Subcutaneous abdominal adipose tissue (tissue), 5 donors: Measurements from ENCODE around the gene IQSEC3.
A peak's percentile ranks its signal among the peaks of the same experiment; 100 is the strongest.
"Not testable (repeated sequence)": the region's sequence is repeated elsewhere in the genome, so short reads cannot be mapped to it uniquely, and the experiment has no call there.

Experiments
- H3K27ac ChIP-seq: one replicate; pipeline ENCODE4 v1.7.0; 2013; ENCODE audit warnings: low read depth, mild to moderate bottlenecking, inconsistent platforms, low read length, moderate library complexity
- H3K27me3 ChIP-seq, 5 donors: one replicate each; pipeline ENCODE4 v1.7.0; 2013; ENCODE audit warnings: low read length in 5 of 5, inconsistent platforms in 1 of 5; ENCODE audit not compliant: control insufficient read depth in 5 of 5, insufficient read depth in 4 of 5
- H3K36me3 ChIP-seq, 5 donors: one replicate each; pipeline ENCODE4 v1.7.0; 2013; ENCODE audit warnings: low read length in 5 of 5; ENCODE audit not compliant: control insufficient read depth in 5 of 5, insufficient read depth in 5 of 5
- H3K4me1 ChIP-seq, 5 donors: one replicate each; pipeline ENCODE4 v1.7.0; 2013; ENCODE audit warnings: low read length in 5 of 5, mild to moderate bottlenecking in 3 of 5, moderate library complexity in 1 of 5; ENCODE audit not compliant: control insufficient read depth in 5 of 5, insufficient read depth in 5 of 5
- H3K4me3 ChIP-seq, 5 donors: one replicate each; pipeline ENCODE4 v1.7.0; 2013; ENCODE audit warnings: low read length in 5 of 5, low read depth in 1 of 5
- H3K9ac ChIP-seq, 5 donors: one replicate each; pipeline ENCODE4 v1.7.0; 2013; ENCODE audit warnings: low read length in 5 of 5, mild to moderate bottlenecking in 4 of 5, moderate library complexity in 3 of 5
- H3K9me3 ChIP-seq, 5 donors: one replicate each; pipeline ENCODE4 v1.7.0; 2013; ENCODE audit warnings: low read length in 5 of 5; ENCODE audit not compliant: control insufficient read depth in 5 of 5
- donor health status: healthy.
- donor health status: healthy.
- donor health status: healthy.
- donor health status: healthy.
- donor health status: healthy.

The IQSEC3 gene

GRCh38 chr12:180445-180844, 113.9 kb downstream of the IQSEC3 start:
- Histone ChIP-seq H3K36me3 (peaks cover 0 to 2% (median 0%) of the 10 kb centered on the region in 5 donors), H3K27me3 (peaks cover 7 to 41% (median 16%) of the 10 kb centered on the region in 5 donors), H3K9me3 (peaks cover 0 to 2% (median 0%) of the 10 kb centered on the region in 5 donors), H3K27ac (no peak overlapping the region), H3K9ac (no peak overlapping the region), H3K4me3 (peak overlapping the region in 2 of 5 donors; percentile 11 to 26), H3K4me1 (peaks cover 0 to 70% (median 26%) of the 10 kb centered on the region in 5 donors)

- peak overlapping the region in 3 of 5 donors; percentile 2 to 42 (median 36) for H3K4me3 ChIP-seq
- H3K9me3 ChIP-seq: peaks cover 0 to 2% (median 0%) of the 10 kb centered on the region in 5 donors
- H3K27ac ChIP-seq: no peak overlapping the region
- peaks cover 4 to 30% (median 7%) of the 10 kb centered on the region in 5 donors for H3K27me3 ChIP-seq
- peak overlapping the region in 1 of 5 donors; percentile 30 for H3K9ac ChIP-seq
- H3K36me3 ChIP-seq: peaks cover 0 to 2% (median 0%) of the 10 kb centered on the region in 5 donors
- peaks cover 0 to 57% (median 21%) of the 10 kb centered on the region in 5 donors for H3K4me1 ChIP-seq
These were observed 115.4 kb downstream of the IQSEC3 start for GRCh38 chr12:181921-182320.

- H3K4me3 ChIP-seq: peak overlapping the region in 1 of 5 donors; percentile 42
- peaks cover 2 to 26% (median 7%) of the 10 kb centered on the region in 5 donors for H3K27me3 ChIP-seq
- H3K36me3 ChIP-seq: peaks cover 0 to 2% (median 0%) of the 10 kb centered on the region in 5 donors
- H3K27ac ChIP-seq: no peak overlapping the region
- peaks cover 0 to 52% (median 21%) of the 10 kb centered on the region in 5 donors for H3K4me1 ChIP-seq
- peak overlapping the region in 1 of 5 donors; percentile 73 for H3K9ac ChIP-seq
- H3K9me3 ChIP-seq: peaks cover 0 to 2% (median 0%) of the 10 kb centered on the region in 5 donors
These were observed 115.9 kb downstream of the IQSEC3 start for GRCh38 chr12:182381-182892.

DNA sequence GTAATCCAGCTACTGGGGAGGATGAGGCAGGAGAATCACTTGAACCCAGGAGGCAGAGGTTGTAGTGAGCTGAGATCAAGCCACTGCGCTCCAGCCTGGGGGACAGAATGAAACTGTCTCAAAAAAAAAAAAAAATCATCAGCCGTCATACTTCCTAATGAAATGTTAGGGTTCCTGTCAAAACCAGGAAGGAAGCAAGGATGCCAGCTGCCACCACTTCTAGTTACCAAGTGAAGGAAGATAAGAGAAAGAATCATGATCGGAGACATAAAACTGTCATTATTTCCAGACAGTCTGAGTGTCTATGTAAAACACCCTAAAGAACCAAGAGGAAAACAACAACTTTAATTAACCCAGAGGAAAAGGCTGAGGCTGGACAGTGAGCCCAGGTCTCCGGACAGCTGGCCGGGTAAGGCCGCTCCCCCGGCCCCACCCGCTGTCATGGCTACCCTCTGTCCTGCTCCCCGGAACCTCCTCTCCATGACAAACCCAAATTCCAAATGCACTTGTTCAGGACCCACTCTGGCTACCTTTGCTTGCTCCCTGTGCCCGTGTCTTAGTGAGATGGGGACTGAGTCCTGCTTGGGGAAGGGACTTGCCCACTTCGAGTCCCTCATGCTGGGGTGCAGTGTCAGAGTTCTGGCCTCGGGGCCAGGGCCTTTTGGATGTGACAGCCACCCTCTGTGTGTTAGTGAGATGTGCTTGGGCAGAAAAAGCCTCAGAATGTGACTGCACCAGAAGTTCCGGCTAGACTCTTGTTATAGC, 118.4 kb downstream of the IQSEC3 start:
- Histone ChIP-seq H3K9me3 (peaks cover 0 to 2% (median 0%) of the 10 kb centered on the region in 5 donors), H3K27ac (no peak overlapping the region), H3K4me1 (peaks cover 7 to 40% (median 20%) of the 10 kb centered on the region in 5 donors), H3K4me3 (no peak overlapping the region), H3K9ac (no peak overlapping the region), H3K27me3 (peaks cover 0 to 12% (median under 1%) of the 10 kb centered on the region in 5 donors), H3K36me3 (peaks cover 0 to 2% (median 0%) of the 10 kb centered on the region in 5 donors)

GRCh38 chr12:185576-185955, 119.0 kb downstream of the IQSEC3 start:
- Histone ChIP-seq H3K27ac (no peak overlapping the region), H3K4me1 (peaks cover 7 to 34% (median 16%) of the 10 kb centered on the region in 5 donors), H3K36me3 (peaks cover 0 to 2% (median 0%) of the 10 kb centered on the region in 5 donors), H3K4me3 (no peak overlapping the region), H3K9ac (no peak overlapping the region), H3K9me3 (peaks cover 0 to 2% (median 0%) of the 10 kb centered on the region in 5 donors), H3K27me3 (peaks cover 0 to 14% (median 4%) of the 10 kb centered on the region in 5 donors)

DNA sequence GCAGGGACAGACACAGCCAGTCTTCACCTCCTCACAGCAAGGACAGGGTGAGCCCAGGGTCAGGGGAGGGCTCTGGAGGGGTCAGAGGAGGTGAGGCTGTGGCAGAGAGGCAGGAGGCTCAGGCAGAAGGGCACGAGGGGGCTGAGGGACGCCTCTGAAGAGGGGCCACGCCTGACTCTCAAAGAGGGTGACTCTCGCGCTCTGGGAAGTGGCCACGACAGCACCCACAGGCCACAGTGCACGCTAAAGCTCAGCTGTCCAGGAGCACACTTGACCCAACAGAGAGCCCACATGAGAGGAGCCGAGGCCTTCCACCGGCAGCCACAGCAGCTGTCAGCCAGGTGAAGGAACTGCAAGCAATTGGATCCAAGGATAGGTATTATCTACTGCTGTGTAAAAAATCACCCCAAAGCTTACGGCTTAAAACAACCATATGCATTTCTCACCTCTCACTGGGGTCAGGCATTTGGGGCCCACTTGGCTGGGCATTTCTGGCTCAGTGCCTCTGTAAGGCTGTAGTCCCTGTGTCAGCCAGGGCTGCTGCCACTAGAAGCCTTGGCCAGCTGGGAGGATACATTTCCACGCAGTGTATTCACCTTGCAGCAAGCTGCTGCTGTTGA, 119.5 kb downstream of the IQSEC3 start:
- H3K9ac ChIP-seq: no peak overlapping the region
- H3K9me3 ChIP-seq: peaks cover 0 to 2% (median 0%) of the 10 kb centered on the region in 5 donors
- peaks cover 7 to 31% (median 13%) of the 10 kb centered on the region in 5 donors for H3K4me1 ChIP-seq
- H3K27me3 ChIP-seq: peaks cover 0 to 14% (median 7%) of the 10 kb centered on the region in 5 donors
- no peak overlapping the region for H3K27ac ChIP-seq
- no peak overlapping the region for H3K4me3 ChIP-seq
- H3K36me3 ChIP-seq: peaks cover 0 to 2% (median 0%) of the 10 kb centered on the region in 5 donors

DNA sequence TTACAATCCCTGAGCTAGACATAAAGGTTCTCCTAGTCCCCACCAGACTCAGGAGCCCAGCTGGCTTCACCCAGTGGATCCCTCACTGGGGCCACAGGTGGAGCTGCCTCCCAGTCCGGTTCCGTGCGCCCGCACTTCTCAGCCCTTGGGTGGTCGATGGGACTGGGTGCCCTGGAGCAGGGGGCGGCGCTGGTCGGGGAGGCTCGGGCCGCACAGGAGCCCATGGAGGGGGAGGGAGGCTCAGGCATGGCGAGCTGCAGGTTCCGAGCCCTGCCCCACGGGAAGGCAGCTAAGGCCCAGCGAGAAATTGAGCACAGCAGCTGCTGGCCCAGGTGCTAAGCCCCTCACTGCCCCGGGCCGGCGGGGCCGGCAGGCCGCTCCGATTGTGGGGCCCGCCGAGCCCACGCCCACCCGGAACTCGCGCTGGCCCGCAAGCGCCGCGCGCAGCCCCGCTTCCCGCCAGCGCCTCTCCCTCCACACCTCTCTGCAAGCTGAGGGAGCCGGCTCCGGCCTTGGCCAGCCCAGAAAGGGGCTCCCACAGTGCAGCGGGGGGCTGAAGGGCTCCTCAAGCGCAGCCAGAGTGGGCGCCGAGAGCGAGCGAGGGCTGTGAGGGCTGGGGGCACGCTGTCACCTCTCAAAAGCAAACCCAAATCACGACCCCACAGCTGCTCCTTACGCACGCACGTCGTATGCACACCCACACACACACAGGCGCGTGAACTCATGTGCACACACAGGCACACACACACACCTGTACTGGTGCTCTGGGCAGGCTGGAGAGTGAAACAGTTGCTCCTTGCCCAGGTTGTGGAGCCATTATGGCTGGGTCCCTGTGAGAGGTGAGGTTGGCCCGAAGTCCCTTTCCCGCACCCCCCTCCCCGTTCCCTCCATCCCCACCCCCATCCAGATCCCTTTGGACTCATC, 121.7 kb downstream of the IQSEC3 start:
- peaks cover 0 to 10% (median 7%) of the 10 kb centered on the region in 5 donors for H3K27me3 ChIP-seq
- H3K9me3 ChIP-seq, H3K36me3 ChIP-seq, H3K27ac ChIP-seq: not testable (repeated sequence)
- peak overlapping the region; percentile 63 to 83 (median 72) for H3K4me3 ChIP-seq
- peak overlapping the region in 1 of 5 donors; percentile 56 for H3K9ac ChIP-seq
- peaks cover 3 to 21% (median 13%) of the 10 kb centered on the region in 5 donors for H3K4me1 ChIP-seq

DNA sequence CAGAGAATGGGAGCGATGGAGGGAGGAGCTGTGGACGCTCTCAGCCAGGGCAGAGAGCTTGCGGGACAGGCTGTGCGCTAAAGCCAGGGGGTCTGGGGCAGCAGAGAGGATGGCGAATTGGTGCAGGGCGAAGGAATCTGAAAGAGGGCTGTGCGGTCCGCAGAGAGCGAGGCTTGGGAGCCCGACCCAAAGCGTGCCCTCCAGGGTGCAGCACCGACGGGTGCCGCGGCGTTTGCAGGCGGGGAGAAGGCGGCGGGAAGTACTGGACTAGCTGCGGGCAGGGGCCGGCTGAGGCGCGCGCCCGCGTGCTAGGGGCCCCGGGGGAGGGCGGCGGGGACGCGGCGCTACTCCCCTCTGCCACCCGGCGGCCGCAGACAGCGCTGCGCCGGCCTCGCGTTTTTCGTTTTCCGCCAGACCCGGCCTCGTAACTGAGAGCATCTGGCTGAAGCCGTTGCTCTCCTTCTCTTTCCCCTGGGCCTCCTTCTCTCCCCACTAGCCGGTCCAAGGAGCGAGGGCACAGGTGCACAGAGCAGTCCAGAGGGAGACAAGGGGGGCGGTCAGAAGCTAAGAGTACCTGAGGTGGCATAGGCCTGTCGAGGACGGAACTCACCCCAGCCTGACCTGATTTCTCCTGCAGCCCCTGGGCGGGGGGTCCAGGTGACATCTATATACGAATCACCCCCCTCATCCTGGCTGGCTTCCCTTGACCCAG, 122.5 kb downstream of the IQSEC3 start:
- Histone ChIP-seq H3K9ac (peak overlapping the region in 2 of 5 donors; percentile 25 to 56), H3K27me3 (peaks cover 0 to 12% (median 9%) of the 10 kb centered on the region in 5 donors), H3K36me3 (no peaks in the 10 kb centered on the region), H3K27ac (no peak overlapping the region), H3K4me3 (peak overlapping the region; percentile 63 to 83 (median 72)), H3K4me1 (peaks cover 3 to 21% (median 13%) of the 10 kb centered on the region in 5 donors), H3K9me3 (no peaks in the 10 kb centered on the region)

DNA sequence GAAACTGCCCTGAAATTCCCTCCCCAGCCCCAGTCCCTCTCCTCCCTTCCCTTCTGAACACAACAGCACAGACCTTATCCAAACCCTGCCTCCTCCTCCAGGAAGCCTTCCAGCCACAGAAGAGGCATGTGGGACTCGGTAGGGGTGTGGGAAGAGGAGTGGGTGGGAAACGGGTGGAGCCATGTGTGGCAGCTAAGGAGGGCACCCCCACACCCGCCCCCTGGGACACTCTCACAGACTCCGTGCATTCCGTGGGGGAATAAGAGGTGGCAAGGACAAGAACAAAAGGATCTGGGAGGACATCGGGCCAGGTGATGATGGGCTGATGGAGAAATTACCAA, 123.0 kb downstream of the IQSEC3 start:
- Histone ChIP-seq H3K27ac (no peak overlapping the region), H3K4me3 (peak overlapping the region in 3 of 5 donors; percentile 63 to 73 (median 72)), H3K9ac (peak overlapping the region in 1 of 5 donors; percentile 25), H3K27me3 (peaks cover 0 to 12% (median 9%) of the 10 kb centered on the region in 5 donors), H3K4me1 (peaks cover 3 to 21% (median 13%) of the 10 kb centered on the region in 5 donors), H3K36me3 (no peaks in the 10 kb centered on the region), H3K9me3 (no peaks in the 10 kb centered on the region)
